ENCODE measurements around the gene DPEP1. TPM values are rescaled to one million over a fixed set of nuclear protein-coding genes. Genes with fewer than 3 reads are reported as not detected.

Gene DPEP1
- 0.61 TPM in 1 of 2 replicates, not detected in the other for total RNA-seq

GRCh38 chr16:89613231-89613953 is at the start of gene DPEP1:
DPEP1 (plus strand) TSS chr16:89613642; CDS start chr16:89630411, 16,769 bp downstream.

GRCh38 chr16:89575247-89576152 is 37.9 kb upstream of the DPEP1 start, which contains the start of gene CPNE7:
CPNE7 (plus strand) TSS chr16:89575758; CDS start chr16:89575898, 140 bp downstream.

GRCh38 chr16:89657442-89658220 is 44.2 kb downstream of the DPEP1 start, which contains the start of the genes CHMP1A and SPATA33:
CHMP1A (minus strand) TSS chr16:89657708; CDS start chr16:89657588, 120 bp downstream.
SPATA33 (plus strand) TSS chr16:89657836; CDS start chr16:89657912, 76 bp downstream.

GRCh38 chr16:89686520-89687091 is 73.2 kb downstream of the DPEP1 start, which contains the start of gene CDK10:
CDK10 (plus strand) TSS chr16:89686689; CDS start chr16:89686711, 22 bp downstream.

Other genes starting within 250 kb of the DPEP1 start
- 35.7 and 71.6 TPM in 2 replicates for gene ANKRD11, start 123.1 kb upstream of the DPEP1 start, total RNA-seq
- gene SPG7, start 105.2 kb upstream of the DPEP1 start, total RNA-seq, result 88.0 and 108 TPM in 2 replicates
- gene RPL13, start 53.0 kb upstream of the DPEP1 start, total RNA-seq, result 2,820 and 4,525 TPM in 2 replicates
- gene CPNE7, start 37.9 kb upstream of the DPEP1 start, total RNA-seq, result 3.2 and 9.7 TPM in 2 replicates
- gene CHMP1A, start 44.1 kb downstream of the DPEP1 start, total RNA-seq, result 102 and 114 TPM in 2 replicates
- gene SPATA33, start 44.2 kb downstream of the DPEP1 start, total RNA-seq, result 1.9 and 3.5 TPM in 2 replicates
- gene CDK10, start 73.0 kb downstream of the DPEP1 start, total RNA-seq, result 44.2 and 57.1 TPM in 2 replicates
- gene SPATA2L, start 88.1 kb downstream of the DPEP1 start, total RNA-seq, result 20.2 and 21.1 TPM in 2 replicates
- 3.0 and 4.9 TPM in 2 replicates for gene VPS9D1, start 107.3 kb downstream of the DPEP1 start, total RNA-seq
- gene ZNF276, start 107.9 kb downstream of the DPEP1 start, total RNA-seq, result 22.4 and 26.3 TPM in 2 replicates
- gene FANCA, start 203.0 kb downstream of the DPEP1 start, total RNA-seq, result 18.5 and 28.3 TPM in 2 replicates
- 0.32 and 0.91 TPM in 2 replicates for gene SPIRE2, start 214.8 kb downstream of the DPEP1 start, total RNA-seq

All from epithelial cell of umbilical artery (primary cell).